Stomach smooth muscle (tissue), 2 donors: Measurements from ENCODE around the gene TBX3.
A peak's percentile ranks its signal among the peaks of the same experiment; 100 is the strongest.
"Not testable (repeated sequence)": the region's sequence is repeated elsewhere in the genome, so short reads cannot be mapped to it uniquely, and the experiment has no call there.

Experiments
- H3K27ac ChIP-seq: one replicate; pipeline ENCODE4 v1.7.0; 2013; ENCODE audit warnings: mild to moderate bottlenecking, low read length, inconsistent platforms
- H3K27me3 ChIP-seq, 2 donors: one replicate each; pipeline ENCODE4 v1.7.0; 2013; ENCODE audit warnings: low read length in 2 of 2; ENCODE audit not compliant: insufficient read depth in 2 of 2, control insufficient read depth in 1 of 2
- H3K36me3 ChIP-seq, 2 donors: one replicate each; pipeline ENCODE4 v1.7.0; 2013; ENCODE audit warnings: low read length in 2 of 2; ENCODE audit not compliant: control insufficient read depth in 2 of 2, insufficient read depth in 2 of 2
- H3K4me1 ChIP-seq: one replicate; pipeline ENCODE4 v1.7.0; 2013; ENCODE audit warnings: low read length; ENCODE audit not compliant: control insufficient read depth, insufficient read depth
- H3K4me3 ChIP-seq, 2 donors: one replicate each; pipeline ENCODE4 v1.7.0; 2013; ENCODE audit warnings: low read length in 2 of 2
- H3K9ac ChIP-seq, 2 donors: one replicate each; pipeline ENCODE4 v1.7.0; 2013; ENCODE audit warnings: low read length in 2 of 2, mild to moderate bottlenecking in 1 of 2
- H3K9me3 ChIP-seq, 2 donors: one replicate each; pipeline ENCODE4 v1.7.0; 2013; ENCODE audit warnings: low read length in 2 of 2; ENCODE audit not compliant: control insufficient read depth in 2 of 2
- donor health status: healthy.
- donor health status: Pancreatic carcinoma.

Gene TBX3

GRCh38 chr12:114684098-114684869 is at the start of gene TBX3:
Gene TBX3, minus strand, starts transcription at chr12:114684175. Its CDS starts 975 bp downstream, at chr12:114683200.
- H3K9ac ChIP-seq, result peak within 1 kb of the TSS; percentile 66 to 70
- peaks cover 38 to 67% of the 10 kb centered on the region in 2 donors for H3K27me3 ChIP-seq
- peak within 1 kb of the TSS; percentile 79 for H3K27ac ChIP-seq
- H3K9me3 ChIP-seq, result no peaks in the 10 kb centered on the region
- H3K4me1 ChIP-seq, result peaks cover 14% of the 10 kb centered on the region
- no peaks in the 10 kb centered on the region for H3K36me3 ChIP-seq
- H3K4me3 ChIP-seq, result peak within 1 kb of the TSS; percentile 79 to 84

GRCh38 chr12:114732426-114733030 is 48.6 kb upstream of the TBX3 start:
- peaks cover 32 to 37% of the 10 kb centered on the region in 2 donors for H3K27me3 ChIP-seq
- H3K36me3 ChIP-seq, result no peaks in the 10 kb centered on the region
- H3K27ac ChIP-seq, result no peak overlapping the region
- peaks cover 5% of the 10 kb centered on the region for H3K4me1 ChIP-seq
- no peaks in the 10 kb centered on the region for H3K9me3 ChIP-seq
- no peak overlapping the region for H3K4me3 ChIP-seq
- no peak overlapping the region for H3K9ac ChIP-seq

DNA sequence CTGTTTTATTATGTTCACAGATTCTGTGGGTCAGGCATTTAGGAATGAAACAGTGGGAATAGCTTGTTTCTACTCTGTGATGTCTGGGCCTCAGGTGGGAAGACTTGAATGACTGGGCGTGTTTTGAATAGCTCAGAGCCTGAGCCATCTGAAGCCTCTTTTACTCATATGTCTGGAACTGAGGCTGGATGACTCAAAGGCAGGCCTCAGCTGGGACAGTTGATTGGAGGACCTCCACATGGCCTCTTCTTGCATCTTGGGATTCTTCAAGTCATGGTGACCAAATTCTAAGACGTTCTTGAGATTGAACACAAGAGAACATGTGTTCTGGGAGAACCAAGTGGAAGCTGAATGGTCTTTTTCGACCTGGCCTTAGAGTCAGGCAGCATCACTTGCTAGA is 45.8 kb upstream of the TBX3 start:
- no peak overlapping the region for H3K9ac ChIP-seq
- H3K27ac ChIP-seq, result no peak overlapping the region
- no peaks in the 10 kb centered on the region for H3K36me3 ChIP-seq
- no peaks in the 10 kb centered on the region for H3K4me1 ChIP-seq
- H3K9me3 ChIP-seq, result no peaks in the 10 kb centered on the region
- H3K27me3 ChIP-seq, result peaks cover 12 to 18% of the 10 kb centered on the region in 2 donors
- H3K4me3 ChIP-seq, result no peak overlapping the region

DNA sequence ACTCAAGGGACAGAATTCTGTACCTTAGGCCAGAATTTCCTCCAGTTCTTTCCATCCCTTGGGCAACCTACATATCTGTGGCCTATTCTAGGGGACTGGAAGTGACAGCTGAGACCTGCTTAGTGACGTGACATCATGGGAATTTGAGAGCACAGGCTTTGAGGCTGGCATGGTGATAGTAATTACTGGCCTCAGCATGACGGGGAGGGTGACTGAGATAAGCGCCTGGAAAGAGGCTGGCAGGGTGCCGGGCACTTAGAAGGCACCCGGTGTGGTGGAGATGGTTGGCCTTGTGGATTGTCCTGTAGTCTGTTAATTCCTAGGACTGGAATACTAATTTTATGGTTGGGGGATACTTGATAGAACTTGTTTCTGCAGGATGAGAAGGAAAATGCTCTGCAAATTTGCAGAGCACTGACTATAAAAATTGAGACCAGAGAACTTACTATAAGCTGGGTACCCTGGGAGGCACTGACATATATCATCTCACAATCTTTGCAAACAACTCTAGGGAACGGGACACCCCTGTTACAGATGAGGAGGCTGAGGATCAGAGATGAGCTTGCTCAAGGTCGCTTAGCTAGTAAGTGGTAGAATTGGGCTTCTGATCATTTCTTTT is 42.2 kb upstream of the TBX3 start:
- Histone ChIP-seq H3K36me3 (no peaks in the 10 kb centered on the region), H3K27me3 (no peaks in the 10 kb centered on the region), H3K4me1 (no peaks in the 10 kb centered on the region), H3K4me3 (no peak overlapping the region), H3K9ac (no peak overlapping the region), H3K9me3 (no peaks in the 10 kb centered on the region), H3K27ac (no peak overlapping the region)

- H3K27ac ChIP-seq, H3K36me3 ChIP-seq, H3K27me3 ChIP-seq, H3K9ac ChIP-seq, H3K9me3 ChIP-seq, H3K4me3 ChIP-seq, H3K4me1 ChIP-seq: not testable (repeated sequence)
These were observed 38.2 kb upstream of the TBX3 start for GRCh38 chr12:114722176-114722575.

DNA sequence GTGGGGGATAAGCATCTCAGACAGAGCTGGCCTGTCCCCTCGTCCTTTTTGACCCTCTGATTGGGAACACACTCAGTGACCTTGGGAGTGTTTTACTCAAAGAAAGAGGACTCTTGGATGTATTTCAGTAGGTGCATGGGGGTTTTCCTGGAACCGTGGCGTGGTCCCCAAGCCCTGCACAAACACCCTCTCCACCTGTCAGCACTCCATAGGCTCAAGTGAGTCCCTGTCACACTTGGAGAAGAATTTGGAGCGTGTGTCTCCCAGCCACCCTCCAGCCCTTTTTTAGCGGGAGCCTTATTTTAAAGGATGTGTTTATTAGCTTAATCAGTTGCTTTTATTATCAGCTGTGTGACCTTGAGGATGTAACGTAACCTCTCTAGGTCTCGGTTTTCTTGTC is 37.3 kb upstream of the TBX3 start:
- no peak overlapping the region for H3K4me3 ChIP-seq
- H3K4me1 ChIP-seq, result no peaks in the 10 kb centered on the region
- peaks cover 0 to 2% of the 10 kb centered on the region in 2 donors for H3K27me3 ChIP-seq
- H3K27ac ChIP-seq, result no peak overlapping the region
- no peak overlapping the region for H3K9ac ChIP-seq
- no peaks in the 10 kb centered on the region for H3K9me3 ChIP-seq
- H3K36me3 ChIP-seq, result no peaks in the 10 kb centered on the region

DNA sequence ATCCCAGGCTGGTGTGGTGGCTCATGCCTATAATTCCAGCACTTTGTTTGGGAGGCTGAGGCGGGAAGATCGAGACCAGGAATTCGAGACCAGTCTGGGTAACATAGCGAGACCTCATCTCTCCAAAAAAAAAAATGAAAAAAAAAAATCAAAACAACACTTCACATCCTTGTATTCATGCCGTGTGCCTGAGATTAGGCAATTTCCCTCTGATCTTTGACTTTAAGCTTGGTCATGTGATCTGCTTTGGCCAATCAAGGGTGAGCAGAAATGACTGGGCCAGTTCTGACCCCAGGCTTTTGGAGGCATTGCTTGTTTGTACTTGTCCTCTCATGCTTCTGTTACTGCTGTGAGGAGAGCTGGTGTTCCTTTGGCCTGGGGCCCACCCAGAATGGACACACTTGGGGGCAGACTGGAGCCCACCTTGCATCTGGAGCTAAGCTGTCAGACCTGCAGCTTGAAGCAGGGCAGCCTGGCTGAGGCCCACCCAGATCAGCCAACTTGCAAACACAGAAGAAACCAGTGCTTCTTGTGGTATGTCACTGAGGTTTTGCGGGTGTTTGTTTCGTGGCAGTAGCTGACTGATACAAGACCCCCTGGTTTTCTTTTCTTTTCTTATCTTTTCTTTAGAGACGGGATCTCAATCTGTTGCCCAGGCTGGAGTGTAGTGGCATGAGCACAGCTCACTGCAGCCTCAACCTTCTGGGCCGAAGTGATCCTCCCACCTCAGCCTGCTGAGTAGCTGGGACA is 29.7 kb upstream of the TBX3 start:
- Histone ChIP-seq H3K4me3 (no peak overlapping the region), H3K9me3 (peaks cover 0 to 5% of the 10 kb centered on the region in 2 donors), H3K27ac (no peak overlapping the region), H3K4me1 (no peaks in the 10 kb centered on the region), H3K27me3 (peaks cover 16 to 22% of the 10 kb centered on the region in 2 donors), H3K36me3 (no peaks in the 10 kb centered on the region), H3K9ac (no peak overlapping the region)

GRCh38 chr12:114711689-114712152 is 27.7 kb upstream of the TBX3 start:
- no peak overlapping the region for H3K4me3 ChIP-seq
- no peak overlapping the region for H3K9ac ChIP-seq
- H3K4me1 ChIP-seq, result no peaks in the 10 kb centered on the region
- peaks cover 13 to 27% of the 10 kb centered on the region in 2 donors for H3K27me3 ChIP-seq
- H3K27ac ChIP-seq, result no peak overlapping the region
- no peaks in the 10 kb centered on the region for H3K36me3 ChIP-seq
- peaks cover 0 to 5% of the 10 kb centered on the region in 2 donors for H3K9me3 ChIP-seq

GRCh38 chr12:114710151-114710550 is 26.2 kb upstream of the TBX3 start:
- Histone ChIP-seq H3K4me1 (no peaks in the 10 kb centered on the region), H3K4me3 (no peak overlapping the region), H3K9ac (no peak overlapping the region), H3K9me3 (peaks cover 0 to 5% of the 10 kb centered on the region in 2 donors), H3K36me3 (no peaks in the 10 kb centered on the region), H3K27me3 (peaks cover 15 to 27% of the 10 kb centered on the region in 2 donors), H3K27ac (no peak overlapping the region)

GRCh38 chr12:114709112-114709511 is 25.1 kb upstream of the TBX3 start:
- Histone ChIP-seq H3K27me3 (peaks cover 13 to 27% of the 10 kb centered on the region in 2 donors), H3K4me3 (no peak overlapping the region), H3K36me3 (no peaks in the 10 kb centered on the region), H3K4me1 (no peaks in the 10 kb centered on the region), H3K9ac (no peak overlapping the region), H3K27ac (no peak overlapping the region), H3K9me3 (peaks cover 0 to 5% of the 10 kb centered on the region in 2 donors)
